Upper lobe of left lung (tissue), 6 donors: ENCODE data around the gene TMEM132A. TPM values are rescaled to one million over a fixed set of nuclear protein-coding genes. Genes with fewer than 3 reads are reported as not detected.

Experiments
- ATAC-seq, 2 donors: fragments of 200-7000 bp; cut with Tn5 transposase; one replicate each; pipeline ENCODE4 v1.9.1; 2022; ENCODE audit warnings: mild to moderate bottlenecking in 2 of 2, moderate library complexity in 2 of 2; ENCODE audit not compliant: low FRiP score in 2 of 2
- DNase-seq, 2 donors: peaks; one replicate each; pipeline ENCODE4 v3.0.0-alpha.2; 2019 to 2020
- H3K27ac ChIP-seq, 4 donors: fragments of 200-600 bp; sonication (generic); one replicate each; pipeline ENCODE4 v1.5.1; 2016 to 2019
- H3K27me3 ChIP-seq, 4 donors: fragments of 200-600 bp; sonication (generic); one replicate each; pipeline ENCODE4 v1.5.1; 2017 to 2019
- H3K36me3 ChIP-seq, 4 donors: fragments of 200-600 bp; sonication (generic); one replicate each; pipeline ENCODE4 v1.5.1; 2016 to 2019
- H3K4me1 ChIP-seq, 4 donors: fragments of 200-600 bp; sonication (generic); one replicate each; pipeline ENCODE4 v1.5.1; 2018 to 2019
- H3K4me3 ChIP-seq, 4 donors: fragments of 200-600 bp; sonication (generic); one replicate each; pipeline ENCODE4 v1.5.1; 2017 to 2019; ENCODE audit warnings: mild to moderate bottlenecking in 2 of 4, moderate library complexity in 1 of 4
- H3K9me3 ChIP-seq, 4 donors: fragments of 200-600 bp; sonication (generic); one replicate each; pipeline ENCODE4 v1.5.1; 2018 to 2019
- CTCF ChIP-seq, 6 experiments: fragments of 450-650 bp in 4 of 6; fragments of 200-600 bp in 2 of 6; sonication (generic) in 2 of 6; IDR thresholded peaks; one replicate each; pipeline ENCODE4 v1.5.1; 2016 to 2019; ENCODE audit warnings: antibody characterized with exemption in 6 of 6
- EP300 ChIP-seq, 4 donors: sonication (generic); formaldehyde crosslinking; IDR thresholded peaks; one replicate each; pipeline ENCODE4 v1.5.1; 2017; ENCODE audit warnings: antibody characterized with exemption in 4 of 4, control low read depth in 2 of 4
- POLR2A ChIP-seq, 4 donors: fragments of 450-650 bp; IDR thresholded peaks; one replicate each; pipeline ENCODE4 v1.5.1; 2016 to 2017; ENCODE audit warnings: antibody characterized with exemption in 4 of 4, mild to moderate bottlenecking in 2 of 4
- POLR2AphosphoS5 ChIP-seq, 2 donors: sonication (generic); formaldehyde crosslinking; IDR thresholded peaks; one replicate each; pipeline ENCODE4 v1.5.1; 2017; ENCODE audit warnings: antibody characterized with exemption in 2 of 2
- WGBS, 2 donors: methylation state at CpG; one replicate each; pipeline ENCODE4 v1.1.5; 2017 to 2018; 5-methylcytosine and 5-hydroxymethylcytosine counted together
- total RNA-seq, 6 donors: library from RNA; depleted of rRNA in 4 of 6; stranded (reverse); fragments of >200 nt in 4 of 6; gene quantifications; one replicate each; pipeline versions ENCODE4 v1.1.0 to v1.2.1, GENCODE V29; 2016 to 2021
- donor health status: DM: no; HTN: no; CAD: no; lungs with moderate emphysema.
- donor health status: DM: no; HTN: yes; CAD: no; lungs with severe emphysema.

The TMEM132A gene
- total RNA-seq, 6 donors from 2014 or later: 3.6 to 18.2 (median 9.4) TPM

- TF ChIP-seq POLR2A (IDR thresholded peaks at IDR 0.05) (no peak), POLR2AphosphoS5 (IDR thresholded peaks at IDR 0.05) (no peak), EP300 (IDR thresholded peaks at IDR 0.05) (no peak), CTCF (IDR thresholded peaks at IDR 0.05) (no peak)
- Histone ChIP-seq H3K27me3 (no peaks in the 10 kb centered on the region), H3K9me3 (no peaks in the 10 kb centered on the region), H3K4me3 (no peak overlapping the region), H3K4me1 (peaks cover 9 to 26% (median 12%) of the 10 kb centered on the region in 4 donors), H3K27ac (peak overlapping the region in 1 of 4 donors; percentile 15), H3K36me3 (peaks cover 0 to 28% (median 13%) of the 10 kb centered on the region in 4 donors)
- 95 to 96% methylated on average over 21 to 57 of the region's 57 CpGs for WGBS, 2 donors
- ATAC-seq: no peak
- peak in 1 of 2 donors; percentile 87 for DNase-seq
Measured at GRCh38 chr11:60934124-60934789, 10.0 kb downstream of the TMEM132A start.

GRCh38 chr11:60934790-60935605, 10.7 kb downstream of the TMEM132A start:
- Histone ChIP-seq H3K36me3 (peaks cover 0 to 35% (median 18%) of the 10 kb centered on the region in 4 donors), H3K27me3 (no peaks in the 10 kb centered on the region), H3K27ac (peak overlapping the region in 2 of 4 donors; percentile 82 to 90), H3K9me3 (no peaks in the 10 kb centered on the region), H3K4me1 (peaks cover 14 to 34% (median 17%) of the 10 kb centered on the region in 4 donors), H3K4me3 (no peak overlapping the region)
- TF ChIP-seq CTCF (IDR thresholded peaks at IDR 0.05) (no peak), EP300 (IDR thresholded peaks at IDR 0.05) (no peak), POLR2A (IDR thresholded peaks at IDR 0.05) (no peak), POLR2AphosphoS5 (IDR thresholded peaks at IDR 0.05) (no peak)
- ATAC-seq (no peak), DNase-seq (peak in 1 of 2 donors; percentile 64)
- 79 to 92% methylated on average over 12 to 21 of the region's 21 CpGs for WGBS, 2 donors

- peak overlapping the region; percentile 76 to 90 (median 82) for H3K27ac ChIP-seq
- WGBS, 2 donors: 87 to 90% methylated on average over 16 to 27 of the region's 27 CpGs
- no peak for TF ChIP-seq CTCF (IDR thresholded peaks at IDR 0.05)
- no peak for TF ChIP-seq POLR2AphosphoS5 (IDR thresholded peaks at IDR 0.05)
- TF ChIP-seq EP300 (IDR thresholded peaks at IDR 0.05): no peak
- no peak for TF ChIP-seq POLR2A (IDR thresholded peaks at IDR 0.05)
- H3K9me3 ChIP-seq: no peaks in the 10 kb centered on the region
- DNase-seq (peak in 1 of 2 donors; percentile 82), ATAC-seq (no peak)
- no peak overlapping the region for H3K4me3 ChIP-seq
- H3K27me3 ChIP-seq: no peaks in the 10 kb centered on the region
- peaks cover 0 to 42% (median 23%) of the 10 kb centered on the region in 4 donors for H3K36me3 ChIP-seq
- peaks cover 14 to 35% (median 18%) of the 10 kb centered on the region in 4 donors for H3K4me1 ChIP-seq
Measured at GRCh38 chr11:60935676-60936442, 11.6 kb downstream of the TMEM132A start.

GRCh38 chr11:60936467-60937143, 12.3 kb downstream of the TMEM132A start:
- no peaks in the 10 kb centered on the region for H3K27me3 ChIP-seq
- peaks cover 0 to 50% (median 30%) of the 10 kb centered on the region in 4 donors for H3K36me3 ChIP-seq
- H3K4me3 ChIP-seq: no peak overlapping the region
- TF ChIP-seq EP300 (IDR thresholded peaks at IDR 0.05) (no peak), CTCF (IDR thresholded peaks at IDR 0.05) (no peak), POLR2AphosphoS5 (IDR thresholded peaks at IDR 0.05) (no peak), POLR2A (IDR thresholded peaks at IDR 0.05) (no peak)
- DNase-seq (peak in 1 of 2 donors; percentile 71), ATAC-seq (no peak)
- H3K9me3 ChIP-seq: no peaks in the 10 kb centered on the region
- H3K27ac ChIP-seq: peak overlapping the region; percentile 76 to 90 (median 82)
- 86 to 93% methylated on average over 10 to 14 of the region's 18 CpGs for WGBS, 2 donors
- H3K4me1 ChIP-seq: peaks cover 14 to 35% (median 18%) of the 10 kb centered on the region in 4 donors
